Measurements from ENCODE around the gene CACNA1B. TPM values are rescaled to one million over a fixed set of nuclear protein-coding genes. Genes with fewer than 3 reads are reported as not detected.

The CACNA1B gene
- total and polyA plus RNA-seq, 2 experiments from 2014 or later: 0.39 to 0.60 TPM

GRCh38 chr9:137973829-137974416 lies 96.3 kb downstream of the CACNA1B start:
- no peaks in the 10 kb centered on the region for H3K27me3 ChIP-seq
- no peak overlapping the region for H3K27ac ChIP-seq
- TF ChIP-seq, protein P1, sequence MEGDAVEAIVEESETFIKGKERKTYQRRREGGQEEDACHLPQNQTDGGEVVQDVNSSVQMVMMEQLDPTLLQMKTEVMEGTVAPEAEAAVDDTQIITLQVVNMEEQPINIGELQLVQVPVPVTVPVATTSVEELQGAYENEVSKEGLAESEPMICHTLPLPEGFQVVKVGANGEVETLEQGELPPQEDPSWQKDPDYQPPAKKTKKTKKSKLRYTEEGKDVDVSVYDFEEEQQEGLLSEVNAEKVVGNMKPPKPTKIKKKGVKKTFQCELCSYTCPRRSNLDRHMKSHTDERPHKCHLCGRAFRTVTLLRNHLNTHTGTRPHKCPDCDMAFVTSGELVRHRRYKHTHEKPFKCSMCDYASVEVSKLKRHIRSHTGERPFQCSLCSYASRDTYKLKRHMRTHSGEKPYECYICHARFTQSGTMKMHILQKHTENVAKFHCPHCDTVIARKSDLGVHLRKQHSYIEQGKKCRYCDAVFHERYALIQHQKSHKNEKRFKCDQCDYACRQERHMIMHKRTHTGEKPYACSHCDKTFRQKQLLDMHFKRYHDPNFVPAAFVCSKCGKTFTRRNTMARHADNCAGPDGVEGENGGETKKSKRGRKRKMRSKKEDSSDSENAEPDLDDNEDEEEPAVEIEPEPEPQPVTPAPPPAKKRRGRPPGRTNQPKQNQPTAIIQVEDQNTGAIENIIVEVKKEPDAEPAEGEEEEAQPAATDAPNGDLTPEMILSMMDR (IDR thresholded peaks at IDR 0.05; ENCODE audit: low read depth, low read length): no peak
- H3K4me1 ChIP-seq (ENCODE audit: low read depth): no peaks in the 10 kb centered on the region
- no peak for DNase-seq (ENCODE audit: low read depth in 1 of 2, low spot score in 1 of 2)
- H3K36me3 ChIP-seq: no peaks in the 10 kb centered on the region
- H3K4me3 ChIP-seq: no peak overlapping the region
- no peaks in the 10 kb centered on the region for H3K9me3 ChIP-seq (ENCODE audit: low read depth)

DNA sequence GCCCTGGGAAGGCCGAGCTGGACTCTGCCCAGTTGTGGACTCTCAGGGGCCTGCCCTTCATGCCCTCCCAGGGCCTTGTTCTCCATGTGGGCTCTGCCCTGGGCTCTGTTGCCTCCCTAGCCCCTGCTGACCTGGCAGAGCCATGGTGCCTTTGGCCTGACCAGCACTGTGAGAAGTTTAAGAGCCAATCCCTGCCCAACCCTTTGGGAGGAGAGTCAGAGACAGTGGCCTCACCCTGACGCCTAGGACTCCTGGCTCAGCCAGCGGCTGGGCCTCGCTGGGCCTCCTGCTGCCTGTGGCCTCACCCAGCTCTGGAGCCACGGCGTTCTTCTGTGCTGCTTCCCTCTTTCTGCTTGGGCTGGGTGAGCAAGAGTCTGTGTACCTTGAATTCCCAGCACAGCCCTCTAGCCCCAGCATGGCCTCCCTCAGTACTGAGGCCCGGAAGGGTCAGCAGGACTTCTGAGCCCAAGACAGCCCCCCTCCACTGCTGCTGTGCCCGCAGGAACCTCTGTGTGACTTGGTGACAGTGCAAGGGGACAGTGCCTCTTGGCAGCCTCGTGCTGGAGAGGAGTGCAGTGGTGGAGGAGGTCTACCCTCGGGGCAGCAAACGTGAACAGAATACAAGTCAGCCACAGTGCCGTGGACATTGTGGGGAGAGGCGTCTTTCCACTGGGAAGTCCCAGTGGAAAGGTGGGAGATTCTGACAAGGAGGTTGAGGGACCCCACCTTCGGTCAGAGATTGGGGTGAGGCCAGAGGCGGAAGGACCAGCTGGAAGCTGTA lies 97.4 kb downstream of the CACNA1B start:
- no peaks in the 10 kb centered on the region for H3K36me3 ChIP-seq
- TF ChIP-seq, protein P1 (IDR thresholded peaks at IDR 0.05; ENCODE audit: low read depth, low read length): no peak
- no peaks in the 10 kb centered on the region for H3K4me1 ChIP-seq (ENCODE audit: low read depth)
- no peak overlapping the region for H3K27ac ChIP-seq
- no peaks in the 10 kb centered on the region for H3K27me3 ChIP-seq
- H3K4me3 ChIP-seq: no peak overlapping the region
- DNase-seq (ENCODE audit: low read depth in 1 of 2, low spot score in 1 of 2): no peak
- H3K9me3 ChIP-seq (ENCODE audit: low read depth): no peaks in the 10 kb centered on the region

- Histone ChIP-seq H3K27me3 (no peaks in the 10 kb centered on the region), H3K27ac (no peak overlapping the region), H3K4me3 (no peak overlapping the region), H3K9me3 (ENCODE audit: low read depth) (no peaks in the 10 kb centered on the region), H3K4me1 (ENCODE audit: low read depth) (no peaks in the 10 kb centered on the region), H3K36me3 (no peaks in the 10 kb centered on the region)
- no peak for DNase-seq (ENCODE audit: low read depth in 1 of 2, low spot score in 1 of 2)
- TF ChIP-seq, protein P1 (IDR thresholded peaks at IDR 0.05; ENCODE audit: low read depth, low read length): no peak
Observed at GRCh38 chr9:137975527-137975913, 97.9 kb downstream of the CACNA1B start.

DNA sequence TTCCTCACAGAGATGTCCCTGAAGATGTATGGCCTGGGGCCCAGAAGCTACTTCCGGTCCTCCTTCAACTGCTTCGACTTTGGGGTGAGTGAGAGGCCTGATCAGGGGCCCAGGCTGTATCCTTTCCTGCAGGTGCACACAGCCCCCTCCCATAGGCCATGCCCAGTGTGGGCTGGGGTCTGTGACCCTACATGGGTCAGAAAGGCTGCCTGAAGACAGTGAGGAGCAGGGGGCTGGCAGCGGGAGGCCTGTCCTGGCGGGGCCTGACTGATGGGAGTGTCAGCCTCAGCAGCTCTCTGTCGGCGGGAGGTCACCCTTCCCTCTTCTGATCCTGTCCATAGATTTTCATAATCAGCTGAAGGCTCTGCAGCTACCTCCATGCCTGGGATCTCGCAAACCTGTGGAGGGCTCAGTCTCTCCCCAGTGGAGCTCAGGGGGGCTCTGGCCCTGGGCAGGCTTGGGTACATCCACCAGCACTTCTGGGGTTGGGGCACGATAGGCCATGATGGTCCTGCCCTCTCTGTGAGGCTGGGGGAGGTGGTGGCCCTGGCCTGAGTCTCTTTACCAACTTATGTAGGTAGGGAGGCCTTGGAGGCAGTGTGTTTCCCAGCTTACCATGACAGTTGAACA lies 98.5 kb downstream of the CACNA1B start:
- TF ChIP-seq, protein P1 (IDR thresholded peaks at IDR 0.05; ENCODE audit: low read depth, low read length): no peak
- Histone ChIP-seq H3K4me1 (ENCODE audit: low read depth) (no peaks in the 10 kb centered on the region), H3K36me3 (no peaks in the 10 kb centered on the region), H3K9me3 (ENCODE audit: low read depth) (no peaks in the 10 kb centered on the region), H3K4me3 (no peak overlapping the region), H3K27ac (no peak overlapping the region), H3K27me3 (no peaks in the 10 kb centered on the region)
- DNase-seq (ENCODE audit: low read depth in 1 of 2, low spot score in 1 of 2): no peak

DNA sequence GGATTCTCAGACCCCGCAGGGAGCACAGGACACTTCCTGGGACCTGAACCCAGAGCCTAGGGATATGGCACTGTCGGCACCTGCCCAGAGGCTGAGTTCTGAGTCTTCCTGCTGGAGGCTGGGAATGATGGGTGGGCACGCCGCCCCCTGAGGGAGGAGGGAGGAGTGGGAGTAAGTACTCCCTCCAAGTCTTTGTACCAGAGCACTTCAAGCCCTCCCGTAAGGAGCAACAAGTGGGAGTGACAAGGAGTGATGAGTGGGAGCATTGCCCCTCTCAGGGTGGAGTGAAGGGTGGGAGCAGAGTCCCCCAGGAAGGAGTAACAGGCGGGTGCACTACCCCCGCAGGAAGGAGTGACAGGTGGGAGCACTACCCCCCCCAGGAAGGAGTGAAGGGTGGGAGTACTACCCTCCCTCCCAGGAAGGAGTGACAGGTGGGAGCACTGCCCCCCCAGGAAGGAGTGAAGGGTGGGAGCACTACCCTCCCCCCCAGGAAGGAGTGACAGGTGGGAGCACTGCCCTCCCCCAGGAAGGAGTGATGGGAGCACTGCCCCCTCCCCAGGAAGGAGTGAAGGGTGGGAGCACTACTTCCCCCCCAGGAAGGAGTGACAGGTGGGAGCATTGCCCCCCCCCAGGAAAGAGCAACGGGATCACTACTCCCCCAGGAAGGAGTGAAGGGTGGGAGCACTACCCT lies 100.1 kb downstream of the CACNA1B start:
- H3K27me3 ChIP-seq: no peaks in the 10 kb centered on the region
- TF ChIP-seq, protein P1 (IDR thresholded peaks at IDR 0.05; ENCODE audit: low read depth, low read length): no peak
- no peaks in the 10 kb centered on the region for H3K4me1 ChIP-seq (ENCODE audit: low read depth)
- H3K36me3 ChIP-seq: no peaks in the 10 kb centered on the region
- no peaks in the 10 kb centered on the region for H3K9me3 ChIP-seq (ENCODE audit: low read depth)
- no peak for DNase-seq (ENCODE audit: low read depth in 1 of 2, low spot score in 1 of 2)
- H3K27ac ChIP-seq: no peak overlapping the region
- H3K4me3 ChIP-seq: no peak overlapping the region
